ENCODE measurements around the gene RAD51B.

RAD51B gene

GRCh38 chr14:68273413-68273812, 453.8 kb downstream of the RAD51B start:
- Histone ChIP-seq H3K9ac (ENCODE audit: low read length) (no peak overlapping the region), H4K20me1 (ENCODE audit: insufficient read depth, low read length) (no peaks in the 10 kb centered on the region), H2AFZ (ENCODE audit: low read length) (no peak overlapping the region), H3K9me3 (replicated peaks; ENCODE audit: insufficient read depth, low read length) (no peaks in the 10 kb centered on the region), H3F3A (ENCODE audit: insufficient read depth, low read length) (no peaks in the 10 kb centered on the region), H3K4me3 (ENCODE audit: low read length) (no peak overlapping the region), H3K4me1 (ENCODE audit: low read length) (peaks cover 8% of the 10 kb centered on the region; the same call in 1 of the 2 replicates), H3K36me3 (replicated peaks; ENCODE audit: insufficient read depth, low read length) (no peaks in the 10 kb centered on the region), H3K79me2 (ENCODE audit: low read length) (no peaks in the 10 kb centered on the region), H3K27me3 (replicated peaks; ENCODE audit: insufficient read depth, low read length) (no peaks in the 10 kb centered on the region), H3K9me2 (replicated peaks; ENCODE audit: insufficient read depth, low read length) (no peaks in the 10 kb centered on the region), H3K4me2 (ENCODE audit: low read depth, low read length) (no peak overlapping the region), H3K27ac (ENCODE audit: low read length) (no peak overlapping the region)
- TF ChIP-seq EZH2 (optimal IDR thresholded peaks at IDR 0.05; ENCODE audit: low read depth, low read length) (no peak), EZH2phosphoT487 (IDR thresholded peaks at IDR 0.05; ENCODE audit: low read length) (no peak)
- TF ChIP-seq, protein P1, sequence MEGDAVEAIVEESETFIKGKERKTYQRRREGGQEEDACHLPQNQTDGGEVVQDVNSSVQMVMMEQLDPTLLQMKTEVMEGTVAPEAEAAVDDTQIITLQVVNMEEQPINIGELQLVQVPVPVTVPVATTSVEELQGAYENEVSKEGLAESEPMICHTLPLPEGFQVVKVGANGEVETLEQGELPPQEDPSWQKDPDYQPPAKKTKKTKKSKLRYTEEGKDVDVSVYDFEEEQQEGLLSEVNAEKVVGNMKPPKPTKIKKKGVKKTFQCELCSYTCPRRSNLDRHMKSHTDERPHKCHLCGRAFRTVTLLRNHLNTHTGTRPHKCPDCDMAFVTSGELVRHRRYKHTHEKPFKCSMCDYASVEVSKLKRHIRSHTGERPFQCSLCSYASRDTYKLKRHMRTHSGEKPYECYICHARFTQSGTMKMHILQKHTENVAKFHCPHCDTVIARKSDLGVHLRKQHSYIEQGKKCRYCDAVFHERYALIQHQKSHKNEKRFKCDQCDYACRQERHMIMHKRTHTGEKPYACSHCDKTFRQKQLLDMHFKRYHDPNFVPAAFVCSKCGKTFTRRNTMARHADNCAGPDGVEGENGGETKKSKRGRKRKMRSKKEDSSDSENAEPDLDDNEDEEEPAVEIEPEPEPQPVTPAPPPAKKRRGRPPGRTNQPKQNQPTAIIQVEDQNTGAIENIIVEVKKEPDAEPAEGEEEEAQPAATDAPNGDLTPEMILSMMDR (IDR thresholded peaks at IDR 0.05; ENCODE audit: low read length) = no peak
- DNase-seq = no peak

DNA sequence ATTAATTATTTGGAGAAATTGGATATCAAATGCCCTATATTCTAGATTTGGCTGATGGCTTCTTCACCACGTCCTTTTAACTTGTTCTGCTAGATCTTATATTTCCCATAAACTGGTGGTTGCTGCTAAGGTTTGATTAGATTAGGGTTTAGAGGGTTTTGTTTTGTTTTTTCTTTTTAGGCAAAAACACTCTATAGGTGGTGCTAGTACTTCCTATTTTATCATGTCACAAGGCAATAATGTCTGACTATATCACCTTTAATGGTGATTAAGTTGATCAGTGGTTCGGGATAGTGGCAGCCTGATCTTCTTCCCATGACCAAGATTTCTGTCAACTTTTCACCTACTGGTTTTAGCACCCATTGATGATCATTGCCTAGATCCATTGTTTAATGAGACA, 455.1 kb downstream of the RAD51B start:
- no peak for DNase-seq
- Histone ChIP-seq H3K4me3 (ENCODE audit: low read length) (no peak overlapping the region), H3K27me3 (replicated peaks; ENCODE audit: insufficient read depth, low read length) (no peaks in the 10 kb centered on the region), H3K27ac (ENCODE audit: low read length) (no peak overlapping the region), H3K9ac (ENCODE audit: low read length) (no peak overlapping the region), H3K4me1 (ENCODE audit: low read length) (peaks cover 8% of the 10 kb centered on the region; the same call in 1 of the 2 replicates), H3K9me2 (replicated peaks; ENCODE audit: insufficient read depth, low read length) (no peaks in the 10 kb centered on the region), H2AFZ (ENCODE audit: low read length) (no peak overlapping the region), H3K36me3 (replicated peaks; ENCODE audit: insufficient read depth, low read length) (no peaks in the 10 kb centered on the region), H3K79me2 (ENCODE audit: low read length) (no peaks in the 10 kb centered on the region), H4K20me1 (ENCODE audit: insufficient read depth, low read length) (no peaks in the 10 kb centered on the region), H3K4me2 (ENCODE audit: low read depth, low read length) (no peak overlapping the region), H3K9me3 (replicated peaks; ENCODE audit: insufficient read depth, low read length) (no peaks in the 10 kb centered on the region), H3F3A (ENCODE audit: insufficient read depth, low read length) (no peaks in the 10 kb centered on the region)
- TF ChIP-seq, protein P1 (IDR thresholded peaks at IDR 0.05; ENCODE audit: low read length) = no peak
- TF ChIP-seq EZH2 (optimal IDR thresholded peaks at IDR 0.05; ENCODE audit: low read depth, low read length) (no peak), EZH2phosphoT487 (IDR thresholded peaks at IDR 0.05; ENCODE audit: low read length) (no peak)

DNA sequence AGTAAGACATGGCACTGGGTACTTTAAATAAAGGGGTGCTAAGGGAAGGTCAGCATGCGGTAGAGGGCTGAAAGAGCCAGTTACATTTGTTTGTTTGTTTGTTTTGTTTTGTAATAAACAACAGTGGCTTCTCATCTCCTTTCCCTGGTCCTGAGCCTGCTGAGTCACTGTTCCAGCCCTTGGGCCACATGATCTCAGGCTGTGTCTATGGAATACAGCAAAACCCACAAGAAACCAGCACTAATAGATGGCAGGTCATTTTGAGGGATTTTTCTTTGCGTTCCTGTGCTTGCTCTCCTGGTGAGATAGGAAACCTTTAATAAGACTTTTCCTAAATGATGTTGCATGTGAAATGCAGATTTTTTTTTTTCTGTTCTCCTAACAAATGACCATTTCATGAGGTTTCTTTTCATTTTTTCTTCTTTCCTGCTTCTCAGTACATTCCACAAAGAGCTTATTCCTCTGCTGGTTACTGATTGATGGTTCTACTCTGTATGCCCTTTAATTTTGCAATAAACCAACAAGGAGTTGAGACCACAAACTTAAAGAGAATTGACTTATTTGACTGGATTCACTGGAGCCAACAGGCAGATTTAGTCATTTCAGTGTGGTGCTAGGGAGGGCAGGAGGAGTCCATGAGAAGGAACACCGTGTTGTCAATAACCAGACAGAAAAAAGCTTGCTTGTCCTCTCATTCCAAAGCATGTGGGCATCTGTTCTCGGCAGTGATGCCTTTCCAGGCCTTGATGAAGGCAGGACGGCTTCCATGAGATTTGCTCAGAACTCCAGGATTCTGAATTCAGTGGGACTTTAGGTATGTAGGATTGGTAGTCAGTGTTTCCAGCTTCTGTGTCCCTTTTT, 459.2 kb downstream of the RAD51B start:
- Histone ChIP-seq H3K9me3 (replicated peaks; ENCODE audit: insufficient read depth, low read length) (no peaks in the 10 kb centered on the region), H3K9me2 (replicated peaks; ENCODE audit: insufficient read depth, low read length) (no peaks in the 10 kb centered on the region), H4K20me1 (ENCODE audit: insufficient read depth, low read length) (no peaks in the 10 kb centered on the region), H3K27ac (ENCODE audit: low read length) (no peak overlapping the region), H3K4me1 (ENCODE audit: low read length) (peaks cover 12% of the 10 kb centered on the region; the same call in 1 of the 2 replicates), H3K27me3 (replicated peaks; ENCODE audit: insufficient read depth, low read length) (no peaks in the 10 kb centered on the region), H3K9ac (ENCODE audit: low read length) (no peak overlapping the region), H3F3A (ENCODE audit: insufficient read depth, low read length) (no peaks in the 10 kb centered on the region), H3K36me3 (replicated peaks; ENCODE audit: insufficient read depth, low read length) (no peaks in the 10 kb centered on the region), H3K4me2 (ENCODE audit: low read depth, low read length) (no peak overlapping the region), H3K79me2 (ENCODE audit: low read length) (no peaks in the 10 kb centered on the region), H3K4me3 (ENCODE audit: low read length) (no peak overlapping the region), H2AFZ (ENCODE audit: low read length) (no peak overlapping the region)
- TF ChIP-seq EZH2phosphoT487 (IDR thresholded peaks at IDR 0.05; ENCODE audit: low read length) = no peak
- TF ChIP-seq, protein P1 (IDR thresholded peaks at IDR 0.05; ENCODE audit: low read length) = no peak
- no peak for TF ChIP-seq EZH2 (optimal IDR thresholded peaks at IDR 0.05; ENCODE audit: low read depth, low read length)
- no peak for DNase-seq
